OCI-LY7 (cell line): ENCODE data around the gene POU2F3.

Source experiments
- CTCF ChIP-seq: fragments of 200-600 bp; sonication (generic); conservative IDR thresholded peaks from 2 replicates; pipeline ENCODE4 v1.5.1; 2014; ENCODE audit warnings: mild to moderate bottlenecking, antibody characterized with exemption, low read length, moderate library complexity, mixed read lengths
- EZH2phosphoT487 ChIP-seq: fragments of 200-600 bp; sonication (generic); IDR thresholded peaks from 2 replicates; pipeline ENCODE4 v1.6.1; 2018; ENCODE audit warnings: low read depth, borderline replicate concordance, mild to moderate bottlenecking, mixed run types, antibody characterized with exemption, low read length, moderate library complexity, mixed read lengths

GRCh38 chr11:120259988-120260565 lies 20.1 kb downstream of the POU2F3 start:
- TF ChIP-seq CTCF (no peak), EZH2phosphoT487 (no peak)
